Fibroblast of mammary gland (primary cell): ENCODE data around the gene PPP1CC.
"Not testable (repeated sequence)": the region's sequence is repeated elsewhere in the genome, so short reads cannot be mapped to it uniquely, and the experiment has no call there.

ENCODE experiments used
- DNase-seq: peaks from one replicate; pipeline ENCODE4 v3.0.0-alpha.2; 2010; ENCODE audit warnings: low read depth
- H3K4me3 ChIP-seq: 2 replicates; pipeline ENCODE4 v1.5.1; 2011; ENCODE audit warnings: low read depth, mild to moderate bottlenecking, low read length, moderate library complexity; ENCODE audit not compliant: control insufficient read depth
- TF ChIP-seq, protein P1 (sequence below): conservative IDR thresholded peaks from 2 replicates; pipeline ENCODE4 v1.5.1; 2011; ENCODE audit warnings: low read depth, low read length, inconsistent platforms; ENCODE audit not compliant: control insufficient read depth, insufficient read depth

PPP1CC gene

DNA sequence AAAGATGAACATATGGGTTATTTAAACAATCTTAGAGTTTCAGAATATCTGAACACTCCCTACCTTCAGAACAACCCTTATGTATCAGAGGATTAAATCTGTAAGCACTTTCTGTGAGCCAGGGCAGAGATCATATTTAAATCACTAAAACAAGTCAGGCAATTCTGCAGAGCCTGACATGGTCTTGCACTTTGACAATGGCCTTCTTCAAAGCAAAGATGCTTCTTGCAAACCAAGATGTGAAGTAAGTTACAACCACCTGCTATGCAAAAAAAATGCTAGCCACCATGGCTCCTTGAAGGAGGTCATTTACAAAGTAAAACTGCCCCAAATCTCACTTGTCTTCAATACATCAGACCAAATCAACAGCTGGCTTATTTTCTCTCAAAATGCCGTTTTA is 3.2 kb downstream of the PPP1CC start:
- TF ChIP-seq, protein P1, sequence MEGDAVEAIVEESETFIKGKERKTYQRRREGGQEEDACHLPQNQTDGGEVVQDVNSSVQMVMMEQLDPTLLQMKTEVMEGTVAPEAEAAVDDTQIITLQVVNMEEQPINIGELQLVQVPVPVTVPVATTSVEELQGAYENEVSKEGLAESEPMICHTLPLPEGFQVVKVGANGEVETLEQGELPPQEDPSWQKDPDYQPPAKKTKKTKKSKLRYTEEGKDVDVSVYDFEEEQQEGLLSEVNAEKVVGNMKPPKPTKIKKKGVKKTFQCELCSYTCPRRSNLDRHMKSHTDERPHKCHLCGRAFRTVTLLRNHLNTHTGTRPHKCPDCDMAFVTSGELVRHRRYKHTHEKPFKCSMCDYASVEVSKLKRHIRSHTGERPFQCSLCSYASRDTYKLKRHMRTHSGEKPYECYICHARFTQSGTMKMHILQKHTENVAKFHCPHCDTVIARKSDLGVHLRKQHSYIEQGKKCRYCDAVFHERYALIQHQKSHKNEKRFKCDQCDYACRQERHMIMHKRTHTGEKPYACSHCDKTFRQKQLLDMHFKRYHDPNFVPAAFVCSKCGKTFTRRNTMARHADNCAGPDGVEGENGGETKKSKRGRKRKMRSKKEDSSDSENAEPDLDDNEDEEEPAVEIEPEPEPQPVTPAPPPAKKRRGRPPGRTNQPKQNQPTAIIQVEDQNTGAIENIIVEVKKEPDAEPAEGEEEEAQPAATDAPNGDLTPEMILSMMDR: no peak
- no peak for DNase-seq
- H3K4me3 ChIP-seq: no peak overlapping the region

DNA sequence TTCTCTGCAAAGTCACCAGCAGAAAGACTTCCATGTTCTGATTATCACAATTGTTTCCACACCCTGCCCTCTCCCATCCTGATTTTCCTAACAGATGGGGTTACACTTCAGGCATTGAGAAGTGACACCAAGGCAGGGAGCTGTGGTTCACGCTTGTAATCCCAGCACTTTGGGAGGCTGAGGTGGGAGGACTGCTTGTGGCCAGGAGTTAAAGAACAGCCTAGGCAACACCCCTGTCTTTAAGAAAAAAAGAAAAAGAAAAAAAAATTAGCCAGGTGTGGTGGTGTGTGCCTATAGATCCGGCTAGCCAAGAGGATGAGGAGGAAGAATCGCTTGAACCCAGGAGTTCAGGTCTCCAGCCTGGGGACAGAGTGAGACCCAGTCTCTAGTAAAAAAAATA is 5.2 kb downstream of the PPP1CC start:
- no peak for DNase-seq
- TF ChIP-seq, protein P1: no peak
- H3K4me3 ChIP-seq: no peak overlapping the region

DNA sequence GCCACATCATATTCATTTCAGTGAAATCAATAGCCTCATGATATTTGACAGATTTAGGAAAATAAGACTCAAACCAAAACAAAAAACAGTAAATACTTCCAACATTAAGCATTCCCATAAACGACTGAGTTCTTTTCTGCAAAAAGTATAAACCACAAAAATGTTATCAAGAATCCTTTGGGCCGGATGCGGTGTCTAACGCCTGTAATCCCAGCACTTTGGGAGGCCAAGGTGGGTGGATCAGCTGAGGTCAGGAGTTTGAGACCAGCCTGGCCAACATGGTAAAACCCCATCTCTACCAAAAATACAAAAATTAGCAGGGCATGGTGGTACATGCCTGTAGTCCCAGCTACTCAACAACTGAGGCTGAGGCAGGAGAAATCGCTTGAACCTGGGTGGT is 5.7 kb downstream of the PPP1CC start:
- H3K4me3 ChIP-seq, DNase-seq: not testable (repeated sequence)

DNA sequence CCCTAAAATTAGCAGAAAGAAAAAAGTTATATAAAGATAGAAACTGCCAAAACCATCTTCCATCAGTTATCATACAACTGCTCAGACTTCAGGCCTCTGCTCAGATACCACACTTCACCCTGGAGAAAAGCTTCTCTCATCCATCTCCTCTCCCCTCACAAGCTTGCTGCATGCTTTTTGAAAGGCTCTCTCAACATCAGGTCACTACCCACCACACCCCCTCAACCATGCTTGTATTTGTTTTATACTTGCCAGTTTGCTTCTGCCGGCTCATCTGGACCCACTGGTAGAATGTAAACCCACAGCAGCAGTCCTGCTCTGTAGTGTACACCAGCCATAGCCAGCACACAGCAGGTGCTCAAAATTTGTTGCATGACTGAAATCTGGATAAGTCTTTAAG is 8.8 kb downstream of the PPP1CC start:
- DNase-seq: no peak
- TF ChIP-seq, protein P1: no peak
- no peak overlapping the region for H3K4me3 ChIP-seq

DNA sequence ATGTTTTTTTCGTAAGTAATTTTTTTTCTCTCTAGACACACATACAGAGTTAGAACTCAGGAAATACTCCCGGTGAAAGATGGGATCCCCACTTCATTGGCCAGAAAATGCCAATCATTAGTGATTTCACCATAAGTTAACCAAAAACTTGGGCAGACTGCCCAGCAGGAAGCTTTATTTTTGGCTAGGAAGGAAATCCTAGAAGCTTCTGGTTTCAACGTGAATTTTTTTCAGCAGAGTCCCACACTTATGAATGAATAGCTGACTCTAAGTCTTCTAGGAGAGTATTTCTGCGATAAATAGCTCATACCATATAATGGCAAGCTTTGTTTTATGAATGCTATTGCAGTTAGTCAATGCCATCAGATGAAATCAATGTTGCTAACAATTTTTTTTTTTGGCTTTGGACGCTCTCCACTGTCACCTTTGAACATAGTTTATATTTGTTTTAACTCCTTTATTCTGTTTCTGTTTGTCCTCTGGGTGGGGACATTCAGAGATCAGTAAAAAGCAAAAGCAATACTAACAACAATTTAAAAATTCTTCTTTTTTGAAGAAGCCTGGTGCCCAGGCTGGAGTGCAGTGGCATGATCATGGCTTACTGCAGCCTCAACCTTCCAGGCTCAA is 9.5 kb downstream of the PPP1CC start:
- DNase-seq: peak; percentile 78

DNA sequence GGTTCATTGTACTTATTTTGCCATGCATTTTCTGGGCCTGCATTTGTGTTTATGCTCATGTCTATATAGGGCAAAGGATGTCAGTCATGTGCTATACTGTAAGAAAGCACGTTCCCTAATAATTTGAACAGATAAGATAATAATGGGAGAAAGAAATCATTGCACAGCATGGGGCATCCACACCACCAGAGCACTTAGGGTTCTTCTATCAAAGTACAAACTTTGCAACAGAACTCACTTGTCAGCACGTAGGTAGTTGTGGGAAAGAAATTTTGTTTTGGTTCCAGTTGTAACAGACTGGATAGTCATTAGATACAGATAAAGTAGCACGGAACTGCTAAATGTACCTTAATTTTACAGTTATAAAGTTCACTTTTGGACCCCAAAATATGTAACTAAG is 10.1 kb downstream of the PPP1CC start:
- TF ChIP-seq, protein P1: no peak
- DNase-seq: no peak
- H3K4me3 ChIP-seq: no peak overlapping the region

More for the DNA sequence above, 9.5 kb downstream of the PPP1CC start:
- no peak overlapping the region for H3K4me3 ChIP-seq
- TF ChIP-seq, protein P1: no peak

DNA sequence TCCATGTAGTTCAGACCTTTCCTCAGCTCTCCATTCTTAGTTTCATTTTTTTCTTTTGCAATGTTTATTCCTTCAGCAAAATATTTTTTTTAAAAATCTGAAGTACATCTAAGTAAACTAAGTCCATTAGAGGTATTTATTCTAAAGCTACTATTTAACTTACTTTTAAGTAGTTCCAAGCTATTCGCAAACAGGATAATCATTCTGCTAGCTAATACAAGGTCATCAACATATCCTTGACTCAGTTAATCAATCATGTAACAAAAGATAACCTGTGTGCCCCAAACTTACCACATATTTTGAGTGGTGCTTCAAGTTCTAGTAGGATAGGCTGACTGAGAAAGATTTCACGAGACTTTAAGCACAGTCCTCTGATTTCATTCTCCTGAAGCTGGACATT is 11.2 kb downstream of the PPP1CC start:
- H3K4me3 ChIP-seq: no peak overlapping the region
- no peak for DNase-seq
- TF ChIP-seq, protein P1: no peak

DNA sequence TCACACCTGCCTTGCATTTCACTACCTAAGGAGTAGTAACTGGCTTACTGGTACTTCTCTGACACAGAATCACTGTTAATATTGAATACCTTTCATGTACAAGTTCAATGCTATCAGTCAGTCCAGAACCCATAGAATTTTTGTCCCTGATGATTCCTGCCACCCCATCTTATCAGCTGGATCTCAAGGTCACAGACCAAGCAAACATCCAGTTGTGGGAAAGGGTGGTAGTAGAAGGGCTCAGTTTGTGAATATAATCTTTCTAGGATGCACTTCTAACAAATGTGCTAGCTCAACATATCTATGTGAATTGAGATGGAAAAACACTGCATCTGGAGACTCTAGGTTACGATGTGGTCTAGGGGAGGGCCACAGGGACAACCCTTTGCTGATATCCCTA is 14.1 kb downstream of the PPP1CC start:
- DNase-seq: no peak

More for the DNA sequence above, 14.1 kb downstream of the PPP1CC start:
- no peak overlapping the region for H3K4me3 ChIP-seq
- TF ChIP-seq, protein P1: no peak
